NCI-H1417 treated with DMSO at 0.1 percent for 48 hours (cell line): ENCODE results near the gene COL6A2.
"Not testable (repeated sequence)": the region's sequence is repeated elsewhere in the genome, so short reads cannot be mapped to it uniquely, and the experiment has no call there.

ENCODE experiments used
- DNase-seq: peaks from one replicate; lab custom pipeline; 2025; lab: John Stamatoyannopoulos, UW

The COL6A2 gene

DNA sequence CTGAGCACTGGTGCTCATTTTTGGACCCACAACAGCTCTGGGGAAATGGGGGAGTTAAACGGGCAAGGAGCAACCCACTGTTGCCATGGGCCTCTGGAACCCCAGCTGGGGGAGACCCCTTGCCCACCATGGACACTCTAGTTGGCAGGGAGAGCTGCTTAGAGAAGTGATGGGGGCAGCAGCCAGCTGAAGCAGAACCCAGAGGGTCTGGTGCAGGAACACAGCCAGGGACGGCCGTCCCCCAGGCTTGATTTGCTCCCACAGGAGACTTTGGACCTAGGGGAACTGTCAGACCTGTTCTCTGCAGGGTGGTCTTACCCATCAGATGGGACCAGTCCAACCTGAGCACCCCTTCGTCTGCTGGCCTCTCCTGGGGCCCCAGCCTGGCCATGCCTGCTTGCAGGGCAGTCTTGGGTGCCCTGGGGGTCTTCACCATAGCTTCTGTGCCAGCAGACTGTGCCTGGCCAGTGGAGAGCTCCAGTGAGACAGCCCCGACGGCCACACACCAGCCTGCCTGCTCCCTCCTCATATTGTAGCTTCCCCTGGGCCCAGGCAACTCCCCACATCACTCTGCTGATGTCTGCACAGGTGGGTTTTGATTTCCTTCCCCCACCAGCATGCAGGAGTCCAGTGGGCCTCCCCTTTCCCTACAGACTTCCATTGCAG lies 75.1 kb downstream of the COL6A2 start:
- no peak for DNase-seq

DNA sequence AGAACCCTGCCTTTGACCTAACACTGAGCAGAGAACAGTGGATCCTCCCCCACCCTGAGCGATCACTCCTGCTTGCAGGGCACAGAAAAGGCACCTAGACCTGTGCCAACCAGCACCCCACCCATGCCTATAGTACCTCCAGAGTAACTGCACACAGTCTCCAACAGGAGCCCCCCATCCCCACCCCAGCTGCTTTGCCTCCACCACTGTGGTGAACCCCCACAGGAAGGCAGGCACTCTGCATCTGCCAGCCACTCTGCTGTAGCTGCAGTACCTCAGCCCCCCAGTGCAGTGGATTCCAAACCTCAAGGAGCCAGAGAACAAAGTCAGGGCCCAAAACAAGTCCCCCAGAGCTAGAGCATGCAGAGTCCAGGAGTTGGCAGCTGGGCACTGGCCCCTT lies 75.7 kb downstream of the COL6A2 start:
- DNase-seq: no peak

DNA sequence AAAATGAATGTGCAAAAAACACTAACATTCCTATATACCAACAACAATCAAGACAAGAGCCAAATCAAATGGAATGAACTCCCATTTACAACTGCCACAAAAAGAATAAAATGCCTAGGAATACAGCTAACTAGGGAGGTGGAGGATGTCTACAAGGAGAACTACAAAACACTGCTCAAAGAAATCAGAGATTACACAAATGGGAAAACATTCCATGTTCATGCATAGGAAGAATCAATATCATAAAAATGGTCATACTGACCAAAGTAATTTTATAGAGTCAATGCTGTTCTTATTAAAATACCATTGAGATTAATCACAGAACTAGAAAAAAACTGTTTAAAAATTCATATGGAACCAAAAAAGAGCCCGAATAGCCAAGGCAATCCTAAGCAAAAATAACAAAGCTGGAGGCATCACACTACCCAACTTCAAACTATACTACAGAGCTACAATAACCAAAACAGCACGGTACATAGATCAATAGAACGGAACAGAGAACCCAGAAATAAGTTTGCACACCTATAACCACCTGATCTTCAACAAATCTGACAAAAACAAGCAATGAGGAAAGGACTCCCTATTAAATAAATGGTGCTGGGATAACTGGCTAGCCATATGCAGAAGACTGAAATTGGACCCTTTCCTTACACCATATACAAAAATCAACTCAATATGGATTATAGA lies 78.7 kb downstream of the COL6A2 start:
- not testable (repeated sequence) for DNase-seq

DNA sequence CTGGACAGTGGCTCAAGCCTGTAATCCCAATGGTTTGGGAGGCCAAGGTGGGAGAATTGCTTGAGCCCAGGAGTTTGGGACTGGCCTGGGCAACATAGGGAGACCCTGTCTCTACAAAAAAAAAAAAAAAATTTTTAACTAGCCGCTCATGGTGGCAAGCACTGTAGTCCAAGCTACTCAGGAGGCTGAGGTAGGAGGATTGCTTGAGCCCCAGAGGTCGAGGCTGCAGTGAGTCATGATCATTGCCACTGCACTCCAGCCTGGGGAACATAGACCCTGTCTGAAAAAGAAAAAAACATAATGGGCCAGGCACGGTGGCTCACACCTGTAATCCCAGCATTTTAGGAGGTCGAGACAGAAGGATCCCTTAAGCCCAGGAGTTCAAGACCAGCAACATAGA lies 81.0 kb downstream of the COL6A2 start:
- DNase-seq: no peak
